ENCODE measurements around the gene NT5M.
"Not testable (repeated sequence)": the region's sequence is repeated elsewhere in the genome, so short reads cannot be mapped to it uniquely, and the experiment has no call there.

Gene NT5M

DNA sequence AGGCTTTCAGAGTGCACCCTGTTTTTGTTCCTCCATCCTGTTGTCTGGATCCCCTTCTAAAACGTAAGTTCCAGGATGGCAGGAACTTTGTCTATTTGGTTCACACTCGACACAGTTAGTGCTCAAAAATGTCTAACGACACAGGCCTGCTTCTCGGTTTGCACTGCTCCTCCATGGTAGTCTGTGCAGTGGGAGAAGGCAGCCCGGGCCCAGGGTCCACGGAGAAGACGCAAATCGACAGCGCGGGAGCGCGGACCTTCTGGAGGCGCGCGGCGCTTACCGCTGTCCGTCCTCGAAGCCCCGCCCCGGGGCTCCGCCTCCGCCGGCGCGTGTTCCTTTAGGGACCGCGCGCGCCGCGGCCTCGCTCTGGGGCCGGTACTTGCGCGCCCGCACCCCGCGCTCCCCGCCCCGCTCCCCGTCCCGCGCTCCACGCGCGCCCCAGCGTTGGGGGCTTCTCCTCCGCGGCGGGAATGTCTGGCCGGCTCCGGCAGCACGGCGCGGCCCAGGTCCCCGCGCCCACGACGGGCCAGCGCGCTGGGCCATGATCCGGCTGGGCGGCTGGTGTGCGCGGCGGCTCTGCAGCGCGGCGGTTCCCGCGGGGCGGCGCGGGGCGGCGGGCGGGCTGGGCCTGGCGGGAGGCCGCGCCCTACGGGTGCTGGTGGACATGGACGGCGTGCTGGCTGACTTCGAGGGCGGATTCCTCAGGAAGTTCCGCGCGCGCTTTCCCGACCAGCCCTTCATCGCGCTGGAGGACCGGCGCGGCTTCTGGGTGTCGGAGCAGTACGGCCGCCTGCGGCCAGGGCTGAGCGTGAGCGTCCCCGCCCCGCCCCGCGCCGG, at the start of gene NT5M:
TSS of gene NT5M (plus strand) at position 364 of the 837 bp plus-strand sequence. CDS start at position 542, 178 bp downstream.
- peak; percentile 70 to 93 (median 83) for DNase-seq

GRCh38 chr17:17253406-17253805, 49.8 kb upstream of the NT5M start:
- peak in 1 of 3 donors; percentile 20 for DNase-seq

DNA sequence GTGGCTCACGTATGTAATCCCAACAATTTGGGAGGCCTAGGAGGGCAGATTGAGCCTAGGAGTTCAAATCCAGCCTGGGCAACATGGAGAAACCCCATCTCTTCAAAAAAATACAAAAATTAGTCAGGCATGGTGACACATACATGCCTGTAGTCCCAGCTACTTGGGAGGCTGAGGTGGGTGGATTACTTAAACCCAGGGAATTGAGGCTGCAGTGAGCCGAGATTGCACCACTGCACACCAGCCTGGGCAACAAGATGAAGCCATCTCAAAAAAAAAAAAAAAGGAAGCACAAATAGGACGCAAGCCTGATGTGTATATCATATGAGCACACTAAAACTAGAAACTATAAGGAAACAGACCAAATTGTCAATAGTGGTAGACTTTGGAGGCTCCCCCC, 49.1 kb upstream of the NT5M start:
- DNase-seq, result peak; percentile 82 to 86 (median 85)

GRCh38 chr17:17255689-17256088, 47.5 kb upstream of the NT5M start:
- not testable (repeated sequence) for DNase-seq

- no peak for DNase-seq
Measured at GRCh38 chr17:17256316-17256715, 46.9 kb upstream of the NT5M start.

- DNase-seq, result no peak
Measured at GRCh38 chr17:17258011-17258410, 45.2 kb upstream of the NT5M start.

DNA sequence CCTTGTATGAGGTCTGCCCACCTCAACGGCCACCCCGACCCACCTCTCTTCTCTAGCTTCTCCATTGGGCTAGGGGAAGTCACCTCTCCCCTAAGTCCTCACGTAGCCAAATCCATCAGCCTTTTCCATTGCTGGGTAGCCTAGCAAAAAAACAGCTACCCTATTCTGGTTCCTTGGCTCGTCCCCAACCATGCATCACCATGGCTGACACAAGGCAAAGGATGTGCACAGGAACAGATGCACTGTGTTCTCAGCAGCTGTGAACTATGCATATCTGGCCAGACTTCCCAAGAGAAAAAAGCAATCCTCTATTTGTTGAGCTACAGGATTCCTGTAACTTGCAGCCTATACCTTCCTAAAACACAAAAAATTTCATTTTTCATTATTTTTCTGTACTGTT, 44.2 kb upstream of the NT5M start:
- DNase-seq, result no peak

DNA sequence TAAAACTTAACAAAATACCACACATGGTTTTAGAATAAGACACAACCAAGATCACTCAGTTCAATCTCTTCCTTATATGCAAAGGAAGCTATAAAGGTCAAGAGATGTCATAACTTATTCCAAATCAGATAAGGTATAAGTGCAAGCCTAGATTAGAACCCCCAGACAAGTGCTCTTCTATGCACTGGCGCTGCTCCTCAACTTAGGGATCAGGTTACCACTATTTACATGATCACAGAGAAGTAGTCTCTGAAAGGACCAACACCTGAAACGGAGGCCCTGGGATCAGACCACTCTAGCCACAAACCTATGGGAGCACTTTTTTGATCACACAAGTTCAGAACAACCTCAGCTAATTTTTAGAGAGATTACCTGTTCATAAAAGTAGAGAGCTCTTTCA, 38.7 kb upstream of the NT5M start:
- no peak for DNase-seq

- DNase-seq, result peak; percentile 17 to 19 (median 18)
Measured at GRCh38 chr17:17269926-17270773, 33.0 kb upstream of the NT5M start.

- peak; percentile 67 to 78 (median 74) for DNase-seq
Measured at GRCh38 chr17:17275971-17276370, 27.2 kb upstream of the NT5M start.

GRCh38 chr17:17277431-17277830, 25.7 kb upstream of the NT5M start:
- not testable (repeated sequence) for DNase-seq

- peak in 2 of 3 donors; percentile 22 to 24 for DNase-seq
Measured at GRCh38 chr17:17279316-17279715, 23.9 kb upstream of the NT5M start.

- peak; percentile 97 to 99 (median 97) for DNase-seq
Measured at GRCh38 chr17:17280613-17281549, 22.3 kb upstream of the NT5M start, which contains the start of gene COPS3. COPS3 (minus strand) TSS chr17:17281246; CDS start chr17:17281186, 60 bp downstream.

DNA sequence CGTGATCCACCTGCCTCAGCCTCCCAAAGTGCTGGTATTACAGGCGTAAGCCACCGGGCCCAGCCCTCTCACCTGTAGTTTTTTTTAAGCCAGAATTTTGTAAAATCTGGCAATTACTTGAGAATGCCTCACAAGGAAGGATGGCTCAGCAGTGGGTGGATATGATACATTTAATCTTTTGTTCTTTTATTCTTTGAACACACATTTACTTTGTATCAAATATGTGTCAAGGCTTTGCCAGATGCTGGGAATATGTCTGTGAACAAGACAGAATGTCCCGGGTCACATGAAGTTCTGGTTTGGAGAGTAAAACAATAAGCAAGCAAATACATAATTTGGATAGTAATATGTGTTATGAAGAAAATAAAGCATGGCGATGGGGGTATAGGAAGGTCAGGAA, 17.2 kb upstream of the NT5M start:
- no peak for DNase-seq

GRCh38 chr17:17289086-17289485, 14.1 kb upstream of the NT5M start:
- no peak for DNase-seq

DNA sequence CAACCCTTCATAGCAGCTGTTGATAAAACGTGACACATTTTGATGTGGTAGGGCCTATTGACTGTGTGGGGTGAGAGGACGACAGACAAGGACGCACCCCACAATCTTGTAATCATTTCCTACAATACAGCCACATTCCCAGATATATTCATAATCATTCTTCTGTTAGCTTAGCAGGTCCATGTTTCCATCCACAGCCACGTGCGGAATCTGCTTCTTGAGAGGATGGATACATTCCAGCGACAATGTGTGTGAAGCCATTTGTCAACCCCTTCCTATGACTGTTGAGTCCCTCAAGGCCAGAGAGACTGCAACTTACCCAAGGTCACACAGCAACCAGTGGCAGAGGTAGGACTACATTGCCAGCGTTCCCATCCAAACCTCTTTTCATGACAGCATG, 13.5 kb upstream of the NT5M start:
- DNase-seq, result no peak

DNA sequence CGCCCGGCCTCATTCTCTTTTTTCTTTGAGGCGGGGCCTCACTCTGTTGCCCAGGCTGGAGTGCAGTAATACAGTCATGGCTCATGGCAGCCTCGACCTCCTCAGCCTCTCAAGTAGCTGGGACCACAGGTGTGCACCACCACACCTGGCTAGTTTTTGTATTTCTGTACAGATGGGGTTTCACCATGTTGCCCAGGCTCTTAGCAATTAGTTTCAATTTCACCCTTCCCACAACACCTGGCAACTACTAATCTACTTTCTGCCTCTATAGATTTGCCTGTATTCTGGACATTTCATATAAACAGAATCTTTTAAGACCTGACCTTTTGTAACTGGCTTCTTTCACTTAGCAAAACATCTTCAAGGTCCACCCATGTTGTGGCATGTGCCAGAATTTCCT, 8.0 kb upstream of the NT5M start:
- no peak for DNase-seq

DNA sequence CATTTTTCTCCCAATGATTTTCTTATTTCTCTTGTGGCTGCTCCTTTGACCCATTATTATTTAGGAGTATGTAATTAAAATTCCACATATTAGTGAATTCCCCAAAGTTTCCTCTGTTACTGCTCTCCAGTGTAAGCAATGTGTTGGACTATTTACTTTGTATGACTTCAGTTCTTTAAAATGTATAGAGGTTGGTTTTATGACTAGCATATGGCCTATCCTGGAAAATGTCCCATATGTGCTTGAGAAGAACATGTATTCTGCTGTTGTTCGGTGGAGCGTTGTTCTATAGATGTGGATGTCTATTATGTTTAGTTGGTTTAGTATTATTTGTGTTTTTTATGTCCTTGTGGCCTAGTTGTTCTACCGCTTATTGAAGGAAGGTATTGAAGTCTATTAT, 6.0 kb upstream of the NT5M start:
- DNase-seq, result no peak

DNA sequence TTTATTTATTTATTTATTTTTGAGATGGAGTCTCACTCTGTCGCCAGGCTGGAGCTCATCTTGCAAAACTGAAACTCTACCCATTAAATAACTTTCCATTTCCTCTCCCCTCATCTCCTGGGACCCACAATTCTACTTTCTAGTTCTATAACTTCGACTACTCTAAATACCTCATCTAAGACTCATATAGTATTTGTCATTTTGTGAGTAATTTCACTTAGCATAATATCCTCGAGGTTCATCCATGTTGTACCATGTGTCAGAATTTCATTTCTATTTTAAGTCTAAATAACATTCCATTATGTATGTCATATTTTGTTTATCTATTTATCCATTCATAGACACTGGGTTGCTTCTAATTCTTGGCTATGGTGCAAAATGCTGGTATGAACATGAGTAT, 5.1 kb upstream of the NT5M start:
- no peak for DNase-seq

DNA sequence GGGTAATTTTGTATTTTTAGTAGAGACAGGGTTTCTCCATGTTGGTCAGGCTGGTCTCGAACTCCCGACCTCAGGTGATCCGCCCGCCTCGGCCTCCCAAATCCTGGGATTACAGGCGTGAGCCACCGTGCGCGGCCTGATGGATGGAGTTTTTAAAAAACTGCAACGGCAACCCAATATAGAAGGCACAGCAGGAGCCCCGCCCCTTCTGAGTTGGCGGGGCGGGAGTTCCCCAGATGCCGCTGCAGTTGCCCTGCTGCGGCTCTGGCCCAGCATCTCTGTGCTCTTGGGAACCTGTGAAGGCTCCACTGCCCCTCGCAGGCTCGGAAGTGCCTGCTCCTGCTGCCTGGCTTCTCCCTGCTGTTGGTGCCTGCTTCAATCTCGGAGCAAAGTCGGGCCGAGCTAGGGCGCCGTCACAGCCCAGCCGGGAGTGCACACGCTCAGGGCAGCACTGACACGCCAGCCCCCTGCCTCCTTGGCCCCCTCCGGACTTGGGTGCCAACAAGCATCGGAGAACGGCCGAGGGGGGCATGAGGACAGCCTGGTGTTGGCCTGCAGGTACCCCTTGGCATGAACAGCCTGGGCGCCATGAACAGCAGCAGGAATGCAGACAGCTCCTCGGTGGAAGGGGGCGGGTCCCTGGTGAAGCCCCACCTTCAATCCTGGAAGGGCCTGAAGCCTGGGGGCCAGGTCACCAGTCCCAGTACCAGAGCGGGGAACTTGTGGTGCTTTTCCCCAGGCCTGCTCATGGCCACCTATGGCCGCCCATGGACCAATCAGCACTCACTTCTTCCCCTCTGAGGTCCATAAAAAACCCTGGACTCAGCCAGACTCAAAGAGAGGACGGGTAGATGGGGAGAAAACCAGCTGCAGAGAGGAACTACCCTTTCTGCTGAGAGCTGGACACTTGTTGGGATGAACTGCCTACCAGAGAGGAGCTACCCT, 2.3 kb upstream of the NT5M start:
- peak; percentile 84 to 91 (median 85) for DNase-seq

GRCh38 chr17:17301659-17302058, 1.5 kb upstream of the NT5M start:
- not testable (repeated sequence) for DNase-seq
